ENCODE results near the gene INPP5A.

GRCh38 chr10:132707776-132708171 lies 170.2 kb downstream of the INPP5A start:
- TF ChIP-seq EP300 (IDR thresholded peaks at IDR 0.05; ENCODE audit: low read depth) (no peak), CTCF (IDR thresholded peaks at IDR 0.05) (no peak)

Measured in transverse colon (tissue), 3 donors.